ENCODE results near the gene ARID3B. TPM values are rescaled to one million over a fixed set of nuclear protein-coding genes. Genes with fewer than 3 reads are reported as not detected.

ARID3B gene
- total and polyA plus RNA-seq, 2 of the 4 experiments (the other 2 are of a cell fraction) = 2.5 to 5.0 TPM

DNA sequence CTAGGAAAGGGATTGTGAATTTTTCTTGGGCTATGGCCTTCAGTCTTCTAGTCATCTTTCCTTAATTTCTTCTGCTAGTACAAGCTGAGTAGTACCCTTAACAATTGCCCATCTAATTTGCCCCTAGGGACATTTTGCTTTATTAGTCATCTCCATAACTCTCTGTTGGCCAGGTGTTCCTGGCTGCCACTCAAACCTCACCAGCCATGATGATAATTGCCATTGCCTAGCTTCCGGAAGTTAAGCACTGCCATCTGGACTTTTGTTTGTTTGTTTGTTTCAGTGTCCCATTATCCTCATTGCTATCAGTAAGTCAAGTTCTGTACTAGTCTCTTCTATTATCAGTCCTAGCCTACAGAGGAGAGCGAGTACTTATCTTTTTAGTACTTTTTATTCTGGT lies 43.4 kb upstream of the ARID3B start:
- Histone ChIP-seq H2BK15ac (ENCODE audit: low read depth, low read length) (no peak overlapping the region), H2AFZ (replicated peaks; ENCODE audit: low read length, poor library complexity) (no peak overlapping the region), H3K9me3 (ENCODE audit: control insufficient read depth, insufficient read depth, low read length) (0 out of 2 replicates have a peak, but pooled peaks cover 2% of the 10 kb centered on the region), H3K79me1 (ENCODE audit: low read depth in 1 of 2, low read length in 2 of 2) (no peaks in the 10 kb centered on the region), H3K4me3 (ENCODE audit: insufficient read depth, low read depth, low read length) (no peak overlapping the region), H2BK5ac (ENCODE audit: low read depth, low read length, poor library complexity, severe bottlenecking) (no peak overlapping the region), H3K14ac (replicated peaks; ENCODE audit: low read depth, low read length) (no peak overlapping the region), H3K23ac (ENCODE audit: low read depth, low read length) (no peak overlapping the region), H3K56ac (ENCODE audit: extremely low read depth, insufficient read depth, low read length) (no peak overlapping the region), H4K20me1 (ENCODE audit: insufficient read depth, low read length) (no peaks in the 10 kb centered on the region), H4K91ac (ENCODE audit: insufficient read depth, low read depth, low read length) (no peak overlapping the region), H3K4ac (ENCODE audit: low read depth, low read length) (no peak overlapping the region), H3K27me3 (ENCODE audit: control insufficient read depth, insufficient read depth, low read length) (no peaks in the 10 kb centered on the region), H3K36me3 (ENCODE audit: control insufficient read depth, insufficient read depth, low read length) (no peaks in the 10 kb centered on the region), H2AK5ac (ENCODE audit: low read depth, low read length) (no peak overlapping the region), H2AK9ac (replicated peaks; ENCODE audit: low read depth, low read length, poor library complexity) (no peak overlapping the region), H4K5ac (ENCODE audit: low read depth, low read length) (no peak overlapping the region), H2BK20ac (ENCODE audit: low read depth, low read length) (no peak overlapping the region), H3K27ac (ENCODE audit: insufficient read depth, low read length) (no peak overlapping the region), H3K4me1 (ENCODE audit: control insufficient read depth, insufficient read depth, low read length) (no peaks in the 10 kb centered on the region), H3K4me2 (ENCODE audit: low read depth, low read length) (no peak overlapping the region), H2BK120ac (ENCODE audit: low read depth, low read length) (no peak overlapping the region), H3K18ac (ENCODE audit: low read depth, low read length) (no peak overlapping the region), H3K9me1 (ENCODE audit: insufficient read depth, low read length) (no peaks in the 10 kb centered on the region), H4K8ac (ENCODE audit: low read depth in 2 of 2, low read length in 2 of 2) (no peak overlapping the region), H3K9ac (ENCODE audit: low read depth, low read length) (no peak overlapping the region)
- TF ChIP-seq MAZ (IDR thresholded peaks at IDR 0.05; ENCODE audit: borderline replicate concordance, low read depth, low read length) (no peak), BHLHE40 (IDR thresholded peaks at IDR 0.05; ENCODE audit: low read depth, low read length) (no peak), POLR2A (IDR thresholded peaks at IDR 0.05; ENCODE audit: low read depth, low read length) (no peak), FOS (IDR thresholded peaks at IDR 0.05; ENCODE audit: low read depth, low read length) (no peak), SMC3 (IDR thresholded peaks at IDR 0.05; ENCODE audit: low read depth, low read length) (no peak), RCOR1 (IDR thresholded peaks at IDR 0.05; ENCODE audit: insufficient replicate concordance, low read length) (no peak), RFX5 (IDR thresholded peaks at IDR 0.05; ENCODE audit: low read depth, low read length) (no peak), RAD21 (IDR thresholded peaks at IDR 0.05; ENCODE audit: low read length) (no peak), CTCF (conservative IDR thresholded peaks at IDR 0.05; ENCODE audit: low read depth, low read length) (no peak), CEBPB (IDR thresholded peaks at IDR 0.05; ENCODE audit: low read depth, low read length) (no peak), NFE2L2 (IDR thresholded peaks at IDR 0.05; ENCODE audit: low read depth, low read length) (no peak)
- TF ChIP-seq, protein P1, sequence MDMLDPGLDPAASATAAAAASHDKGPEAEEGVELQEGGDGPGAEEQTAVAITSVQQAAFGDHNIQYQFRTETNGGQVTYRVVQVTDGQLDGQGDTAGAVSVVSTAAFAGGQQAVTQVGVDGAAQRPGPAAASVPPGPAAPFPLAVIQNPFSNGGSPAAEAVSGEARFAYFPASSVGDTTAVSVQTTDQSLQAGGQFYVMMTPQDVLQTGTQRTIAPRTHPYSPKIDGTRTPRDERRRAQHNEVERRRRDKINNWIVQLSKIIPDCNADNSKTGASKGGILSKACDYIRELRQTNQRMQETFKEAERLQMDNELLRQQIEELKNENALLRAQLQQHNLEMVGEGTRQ (IDR thresholded peaks at IDR 0.05; ENCODE audit: low read depth, low read length) = no peak
- intact Hi-C loops (cut with micrococcal nuclease) = no loop called here
- no TSS peak for BruUV-seq (replicated peaks)
- ChIA-PET CTCF (no interaction called here), POLR2A (ENCODE audit: unreplicated experiment) (no interaction called here)
- DNase-seq (no peak), ATAC-seq (ENCODE audit: low read depth) (no peak)
- in situ Hi-C loops (cut with MboI; ENCODE audit: low sequenced_read_pairs) = no loop called here
- WGBS, 2 experiments (ENCODE audit: extremely low coverage in 2 of 2, insufficient read length in 1 of 2) = no CpG with 5 or more reads among the region's 2 CpGs
- dilution Hi-C loops (cut with HindIII; ENCODE audit: low sequenced_read_pairs, unreplicated experiment) = no loop called here

Data from IMR-90 (cell line).